GM19043 (cell line): ENCODE data around the gene AMT.
"Not testable (repeated sequence)": the region's sequence is repeated elsewhere in the genome, so short reads cannot be mapped to it uniquely, and the experiment has no call there.

Experiments
- ATAC-seq: cut with Tn5 transposase; IDR thresholded peaks from one replicate; pipeline ENCODE4 v1.9.1; 2021; ENCODE audit warnings: low read depth; ENCODE audit not compliant: unreplicated experiment

Gene AMT

GRCh38 chr3:49397470-49397869 lies 24.8 kb downstream of the AMT start:
- no peak for ATAC-seq

GRCh38 chr3:49391310-49391709 lies 31.0 kb downstream of the AMT start:
- ATAC-seq, result not testable (repeated sequence)

GRCh38 chr3:49389297-49389696 lies 33.0 kb downstream of the AMT start:
- ATAC-seq, result no peak

GRCh38 chr3:49388289-49388820 lies 33.9 kb downstream of the AMT start:
- ATAC-seq, result no peak

- no peak for ATAC-seq
Measured at GRCh38 chr3:49387721-49388120, 34.6 kb downstream of the AMT start.

- no peak for ATAC-seq
Measured at GRCh38 chr3:49386056-49386756, 36.1 kb downstream of the AMT start.

GRCh38 chr3:49385617-49386016 lies 36.7 kb downstream of the AMT start:
- ATAC-seq, result no peak

- ATAC-seq, result no peak
Measured at GRCh38 chr3:49383387-49383786, 38.9 kb downstream of the AMT start.

- no peak for ATAC-seq
Measured at GRCh38 chr3:49378249-49378895, 43.9 kb downstream of the AMT start.

- no peak for ATAC-seq
Measured at GRCh38 chr3:49377483-49377882, 44.8 kb downstream of the AMT start.

- ATAC-seq, result no peak
Measured at GRCh38 chr3:49371946-49372345, 50.3 kb downstream of the AMT start.

- no peak for ATAC-seq
Measured at GRCh38 chr3:49370585-49371290, 51.5 kb downstream of the AMT start.
